HEK293 (cell line): ENCODE data around the gene GLB1L2.

ENCODE experiments used
- CTCF ChIA-PET: fragments of 350-600 bp; formaldehyde crosslinking; extraction: SDS; loops from one replicate; lab custom pipeline; 2021; ENCODE audit warnings: antibody characterized with exemption; lab: Yijun Ruan, JAX
- POLR2A ChIA-PET: fragments of 300-600 bp; formaldehyde crosslinking; extraction: SDS; loops from one replicate; lab custom pipeline; 2020; ENCODE audit warnings: antibody characterized with exemption, inconsistent platforms; lab: Yijun Ruan, JAX
- H3K27ac ChIP-seq: fragments of 200-500 bp; sonication (Bioruptor generic); 2 replicates; pipeline ENCODE4 v1.5.1; 2014; ENCODE audit warnings: low read depth, low read length, control low read depth, inconsistent platforms; ENCODE audit errors: extremely low read depth
- H3K36me3 ChIP-seq, 2 experiments: fragments of 200-500 bp in 1 of 2; sonication (Bioruptor generic) in 1 of 2; 1 replicate in 1 of 2; 2 replicates in 1 of 2; pipeline ENCODE4 v1.5.1; 2014 to 2017; ENCODE audit warnings: inconsistent platforms in 2 of 2, low read length in 2 of 2; ENCODE audit not compliant: control insufficient read depth in 2 of 2, insufficient read depth in 1 of 2
- H3K4me1 ChIP-seq: fragments of 200-500 bp; sonication (Bioruptor generic); 2 replicates; pipeline ENCODE4 v1.5.1; 2014; ENCODE audit warnings: mild to moderate bottlenecking, low read length, inconsistent platforms; ENCODE audit not compliant: control insufficient read depth, insufficient read depth
- H3K4me3 ChIP-seq: 2 replicates; pipeline ENCODE4 v1.5.1; 2011; ENCODE audit warnings: low read depth, mild to moderate bottlenecking, control low read depth, low read length, moderate library complexity
- H3K9me3 ChIP-seq: fragments of 200-500 bp; sonication (Bioruptor generic); 2 replicates; pipeline ENCODE4 v1.5.1; 2014; ENCODE audit warnings: low read depth, low read length, inconsistent platforms; ENCODE audit not compliant: control insufficient read depth, insufficient read depth
- BCL11B ChIP-seq: fragments of 450-650 bp; formaldehyde crosslinking; IDR thresholded peaks from 2 replicates; pipeline ENCODE4 v1.5.1; 2016; ENCODE audit warnings: low read depth, missing biosample characterization, missing genetic modification characterization
- ELK4 ChIP-seq: IDR thresholded peaks from 2 replicates; pipeline ENCODE4 v1.6.1; 2011; ENCODE audit warnings: mild to moderate bottlenecking, low read depth, low read length, borderline replicate concordance
- KLF17 ChIP-seq: fragments of 450-650 bp; formaldehyde crosslinking; IDR thresholded peaks from 2 replicates; pipeline ENCODE4 v1.5.1; 2016; ENCODE audit warnings: missing biosample characterization, missing genetic modification characterization
- MYNN ChIP-seq: fragments of 450-650 bp; formaldehyde crosslinking; IDR thresholded peaks from 2 replicates; pipeline ENCODE4 v1.5.1; 2016; ENCODE audit warnings: missing biosample characterization, missing genetic modification characterization, borderline replicate concordance
- PRDM10 ChIP-seq: fragments of 450-650 bp; formaldehyde crosslinking; IDR thresholded peaks from 2 replicates; pipeline ENCODE4 v1.5.1; 2016; ENCODE audit warnings: missing biosample characterization, missing genetic modification characterization
- PRDM4 ChIP-seq: fragments of 450-650 bp; formaldehyde crosslinking; IDR thresholded peaks from 2 replicates; pipeline ENCODE4 v1.5.1; 2017; ENCODE audit warnings: missing biosample characterization, missing genetic modification characterization
- PRDM6 ChIP-seq: fragments of 450-650 bp; formaldehyde crosslinking; IDR thresholded peaks from 2 replicates; pipeline ENCODE4 v1.5.1; 2017; ENCODE audit warnings: missing biosample characterization, missing genetic modification characterization
- SP2 ChIP-seq: fragments of 450-650 bp; formaldehyde crosslinking; IDR thresholded peaks from 2 replicates; pipeline ENCODE4 v1.5.1; 2016; ENCODE audit warnings: missing biosample characterization, missing genetic modification characterization
- ZBTB6 ChIP-seq: fragments of 450-650 bp; formaldehyde crosslinking; IDR thresholded peaks from 2 replicates; pipeline ENCODE4 v1.5.1; 2017; ENCODE audit warnings: missing biosample characterization, missing genetic modification characterization
- ZFP37 ChIP-seq: fragments of 450-650 bp; formaldehyde crosslinking; IDR thresholded peaks from 2 replicates; pipeline ENCODE4 v1.5.1; 2016; ENCODE audit warnings: missing biosample characterization, missing genetic modification characterization
- ZNF121 ChIP-seq: fragments of 450-650 bp; formaldehyde crosslinking; IDR thresholded peaks from 2 replicates; pipeline ENCODE4 v1.5.1; 2016; ENCODE audit warnings: missing biosample characterization, missing genetic modification characterization
- ZNF140 ChIP-seq: fragments of 450-650 bp; formaldehyde crosslinking; IDR thresholded peaks from 2 replicates; pipeline ENCODE4 v1.5.1; 2016; ENCODE audit warnings: missing biosample characterization, missing genetic modification characterization
- ZNF280D ChIP-seq: fragments of 450-650 bp; formaldehyde crosslinking; IDR thresholded peaks from 2 replicates; pipeline ENCODE4 v1.5.1; 2016; ENCODE audit warnings: missing biosample characterization, missing genetic modification characterization
- ZNF354C ChIP-seq: fragments of 450-650 bp; formaldehyde crosslinking; IDR thresholded peaks from 2 replicates; pipeline ENCODE4 v1.5.1; 2016; ENCODE audit warnings: missing biosample characterization, missing genetic modification characterization, low read depth, borderline replicate concordance
- ZNF473 ChIP-seq: fragments of 450-650 bp; formaldehyde crosslinking; IDR thresholded peaks from 2 replicates; pipeline ENCODE4 v1.5.1; 2017; ENCODE audit warnings: missing biosample characterization, missing genetic modification characterization
- ZNF623 ChIP-seq: fragments of 450-650 bp; formaldehyde crosslinking; IDR thresholded peaks from 2 replicates; pipeline ENCODE4 v1.5.1; 2016; ENCODE audit warnings: missing biosample characterization, missing genetic modification characterization
- ZSCAN18 ChIP-seq: fragments of 450-650 bp; formaldehyde crosslinking; IDR thresholded peaks from 2 replicates; pipeline ENCODE4 v1.5.1; 2016; ENCODE audit warnings: missing biosample characterization, missing genetic modification characterization

The GLB1L2 gene

GRCh38 chr11:134364261-134364660 is 32.5 kb downstream of the GLB1L2 start:
- Histone ChIP-seq H3K4me1 (no peaks in the 10 kb centered on the region), H3K27ac (no peak overlapping the region), H3K36me3 (peaks cover 0 to 5% of the 10 kb centered on the region in 2 experiments; a peak in 1 of 3 replicates), H3K4me3 (no peak overlapping the region), H3K9me3 (no peaks in the 10 kb centered on the region)
- no peak for TF ChIP-seq ZNF623
- no peak for TF ChIP-seq SP2
- TF ChIP-seq BCL11B (tag by site-specific recombination) = no peak
- no peak for TF ChIP-seq ZSCAN18 (tag by site-specific recombination)
- no peak for TF ChIP-seq PRDM10 (tag by site-specific recombination)
- no peak for TF ChIP-seq ZNF280D
- TF ChIP-seq ZBTB6 (tag by site-specific recombination) = no peak
- TF ChIP-seq ELK4 = no peak
- no peak for TF ChIP-seq PRDM6 (tag by site-specific recombination)
- no peak for TF ChIP-seq ZNF140 (tag by site-specific recombination)
- no peak for TF ChIP-seq MYNN (tag by site-specific recombination)
- no peak for TF ChIP-seq ZNF121
- no peak for TF ChIP-seq ZFP37
- no peak for TF ChIP-seq PRDM4
- no peak for TF ChIP-seq KLF17 (tag by site-specific recombination)
- TF ChIP-seq ZNF354C (tag by site-specific recombination) = no peak
- TF ChIP-seq ZNF473 (tag by site-specific recombination) = no peak
- POLR2A ChIA-PET = no interaction called here
- CTCF ChIA-PET = no interaction called here
